ENCODE measurements around the gene ZNF626.

DNA sequence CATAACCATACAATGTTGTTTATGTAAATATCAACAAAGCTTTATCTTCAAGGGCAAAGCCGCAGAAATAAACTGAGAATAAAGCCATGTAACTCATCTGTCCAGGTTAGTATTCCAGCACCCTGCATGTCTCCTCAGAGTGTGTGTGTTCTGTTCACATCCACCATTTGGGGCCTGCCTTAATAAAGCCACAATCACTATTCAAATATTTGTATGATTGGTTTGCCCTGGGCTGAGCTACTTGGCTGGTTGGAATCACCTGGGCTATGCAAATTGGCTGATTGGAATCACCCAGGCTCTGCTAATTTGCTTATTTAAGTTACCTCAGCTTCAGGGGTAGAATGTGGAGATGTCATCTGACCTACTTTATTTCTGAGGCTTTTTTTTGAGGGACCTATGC is 53.4 kb downstream of the ZNF626 start:
- TF ChIP-seq CTCF (conservative IDR thresholded peaks at IDR 0.05; ENCODE audit: low read length), result no peak
- no peak for TF ChIP-seq EZH2phosphoT487 (IDR thresholded peaks at IDR 0.05; ENCODE audit: borderline replicate concordance)
